NCI-H187 treated with DMSO at 0.1 percent for 48 hours (cell line): ENCODE results near the gene BAK1.
"Not testable (repeated sequence)": the region's sequence is repeated elsewhere in the genome, so short reads cannot be mapped to it uniquely, and the experiment has no call there.

Experiments
- DNase-seq: peaks from one replicate; lab custom pipeline; 2025; lab: John Stamatoyannopoulos, UW

The BAK1 gene

DNA sequence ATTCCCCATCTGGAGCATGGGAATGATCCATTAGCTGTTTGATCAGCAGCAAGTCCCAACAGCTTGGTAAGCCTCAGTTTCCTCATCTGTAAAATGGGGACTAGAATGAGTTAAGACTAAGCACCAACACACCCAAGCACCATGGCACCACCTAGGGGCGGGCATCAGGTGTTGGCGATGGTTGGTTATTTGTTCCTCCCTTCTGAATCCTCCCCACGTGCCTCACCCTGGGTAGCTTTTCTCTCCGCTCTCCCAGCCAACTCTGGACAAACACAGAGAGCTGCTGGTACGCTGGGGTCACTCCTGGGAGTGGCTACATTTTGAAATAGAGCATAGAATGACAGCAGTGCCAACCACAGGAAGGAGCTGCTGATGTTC lies 27.7 kb upstream of the BAK1 start:
- no peak for DNase-seq

DNA sequence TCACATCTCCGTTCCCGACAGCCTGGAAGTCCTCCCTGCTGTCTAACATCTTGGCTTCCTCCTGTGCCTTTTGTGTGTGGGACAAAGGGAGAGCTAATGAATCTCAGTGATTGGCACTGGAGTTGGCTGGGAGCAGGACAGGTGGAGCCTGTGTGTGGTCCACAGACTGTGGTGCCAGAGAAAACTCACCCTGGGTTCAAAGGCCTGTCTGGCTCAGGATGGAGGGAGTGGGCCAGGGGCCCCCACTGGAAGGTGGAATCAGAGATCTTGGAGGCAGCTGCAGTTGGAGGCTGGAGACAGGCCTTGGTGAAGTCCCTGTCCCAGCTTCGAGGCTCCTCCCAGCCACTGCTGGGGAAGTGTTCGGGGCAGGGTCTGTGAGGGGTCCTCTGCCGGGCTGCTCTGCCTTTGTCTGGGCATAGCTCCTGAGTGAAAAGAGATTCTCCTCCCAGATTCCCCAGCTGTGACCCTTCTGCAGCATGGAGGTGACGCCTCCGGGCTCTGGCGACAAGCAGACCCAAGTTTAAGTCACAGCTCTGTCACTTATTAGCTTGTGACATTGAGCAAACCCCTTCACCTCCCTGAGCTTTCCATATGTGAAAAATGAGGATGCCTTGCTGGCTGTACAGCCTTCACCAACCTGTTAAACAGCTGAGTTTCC lies 27.2 kb upstream of the BAK1 start:
- DNase-seq = no peak

DNA sequence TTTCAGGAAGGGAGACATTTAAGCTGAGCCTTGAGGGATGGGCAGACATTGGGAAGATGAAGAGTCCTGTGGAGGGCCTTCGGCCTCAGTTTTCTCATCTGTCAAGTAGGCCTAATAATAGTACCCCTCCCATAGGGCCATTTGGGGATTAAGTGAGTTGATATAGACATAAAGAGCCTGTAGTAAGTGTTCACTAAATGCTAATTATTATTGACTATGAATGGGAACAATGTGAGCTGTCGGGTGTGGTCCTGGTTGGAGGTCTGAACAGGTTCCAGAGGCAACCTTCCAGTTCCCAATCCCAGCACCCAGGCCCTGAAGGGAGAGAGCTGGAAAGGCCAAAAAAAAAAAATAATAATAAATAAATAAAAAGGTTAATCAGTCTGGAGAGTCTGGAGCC lies 26.6 kb upstream of the BAK1 start:
- no peak for DNase-seq

DNA sequence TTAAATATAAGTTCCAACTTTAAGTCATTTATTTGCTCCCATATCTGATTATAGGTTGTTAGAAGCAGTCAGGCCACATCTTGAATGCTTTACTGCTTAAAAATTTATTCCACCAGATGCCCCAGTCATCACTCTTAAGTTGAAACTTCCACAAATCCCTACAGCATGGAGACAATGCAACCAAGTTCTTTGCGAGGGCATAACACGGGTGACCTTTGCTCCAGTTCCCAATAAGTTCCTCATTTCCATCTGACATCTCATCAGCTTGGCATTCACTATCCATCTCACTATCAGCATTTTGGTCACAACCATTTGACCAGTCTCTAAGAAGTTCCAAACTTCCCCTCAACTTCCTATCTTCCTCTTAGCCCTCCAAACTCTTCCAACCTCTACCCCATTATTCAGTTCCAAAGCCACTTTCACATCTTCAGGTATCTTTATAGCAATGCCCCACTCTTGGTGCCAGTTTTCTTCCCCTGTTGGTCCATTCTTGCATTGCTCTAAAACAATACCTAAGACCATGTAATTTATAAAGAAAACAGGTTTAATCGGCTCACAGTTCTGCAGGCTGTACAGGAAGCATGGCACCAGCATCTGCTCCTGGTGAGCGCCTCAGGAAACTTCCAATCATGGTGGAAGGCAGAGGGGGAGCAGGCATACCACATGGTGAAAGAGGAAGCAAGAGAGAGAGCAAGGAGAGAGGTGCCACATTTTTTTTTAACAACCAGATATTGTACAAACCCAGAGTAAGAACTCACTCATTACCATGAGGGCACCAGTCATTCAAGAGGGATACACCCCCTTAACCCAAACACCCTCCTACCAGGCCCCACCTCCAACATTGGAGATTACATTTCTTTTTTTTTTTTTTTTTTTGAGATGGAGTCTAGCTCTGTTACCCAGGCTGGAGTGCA lies 25.1 kb upstream of the BAK1 start:
- DNase-seq = no peak

DNA sequence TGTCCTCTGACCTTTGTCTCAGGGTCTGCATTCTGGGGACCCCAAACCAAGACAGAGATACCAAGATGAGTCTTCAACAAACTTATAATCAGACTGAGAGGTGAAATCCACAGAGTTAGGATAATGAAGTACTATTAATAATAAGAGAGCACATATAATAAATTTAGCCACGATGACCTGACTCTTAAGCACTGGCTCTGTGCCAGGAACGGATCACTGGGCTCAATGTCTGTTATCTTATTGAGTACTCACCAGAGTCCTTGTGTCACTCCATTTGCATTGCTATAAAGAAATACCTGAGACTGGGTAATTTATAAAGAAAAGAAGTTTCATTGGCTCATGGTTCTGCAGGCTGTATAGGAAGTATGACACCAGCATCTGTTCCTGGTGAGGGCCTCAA lies 22.1 kb upstream of the BAK1 start:
- DNase-seq = no peak

DNA sequence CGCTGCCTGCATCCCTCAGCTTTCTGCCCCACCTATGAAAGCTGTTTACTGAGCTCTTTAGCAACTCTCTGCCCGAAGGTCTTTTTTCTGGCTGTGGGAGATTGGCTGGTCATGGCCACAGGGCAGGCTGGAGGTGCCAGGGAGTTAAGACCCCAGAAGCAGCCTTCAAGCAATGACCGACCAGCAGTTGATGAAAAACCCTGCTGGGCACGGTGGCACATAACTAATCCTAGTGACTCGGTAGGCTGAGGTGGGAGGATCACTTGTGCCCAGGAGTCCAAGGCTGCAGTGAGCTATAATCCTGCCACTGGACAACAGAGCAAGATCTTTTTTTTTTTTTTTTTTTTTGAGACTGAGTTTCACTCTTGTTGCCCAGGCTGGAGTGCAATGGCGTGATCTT lies 20.7 kb upstream of the BAK1 start:
- no peak for DNase-seq

DNA sequence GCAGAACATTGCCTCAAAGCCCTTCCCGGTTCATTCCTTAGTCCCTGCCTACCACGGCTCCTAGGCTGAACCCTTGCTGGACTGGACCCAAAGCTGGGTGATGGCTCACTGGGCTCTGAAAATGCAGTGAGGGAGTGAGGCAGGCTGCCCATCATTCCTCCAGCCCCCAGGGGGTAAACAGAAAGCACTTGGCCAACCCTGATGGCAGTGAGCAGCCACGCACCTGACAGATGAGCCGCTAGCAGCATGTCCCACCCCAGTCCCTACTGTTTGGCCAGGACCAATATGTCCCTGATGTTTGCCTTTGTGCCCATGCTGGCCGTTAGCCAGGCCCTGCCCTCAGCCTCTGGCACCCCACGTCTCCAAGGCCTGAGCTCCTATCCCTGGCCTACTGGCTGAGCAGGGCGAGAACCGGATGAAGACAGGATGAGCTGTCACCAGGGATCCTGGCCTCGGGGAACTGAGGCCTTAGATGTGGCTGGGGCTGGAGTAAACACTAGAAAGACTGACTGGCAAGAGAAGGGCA lies 19.4 kb upstream of the BAK1 start:
- DNase-seq = no peak

DNA sequence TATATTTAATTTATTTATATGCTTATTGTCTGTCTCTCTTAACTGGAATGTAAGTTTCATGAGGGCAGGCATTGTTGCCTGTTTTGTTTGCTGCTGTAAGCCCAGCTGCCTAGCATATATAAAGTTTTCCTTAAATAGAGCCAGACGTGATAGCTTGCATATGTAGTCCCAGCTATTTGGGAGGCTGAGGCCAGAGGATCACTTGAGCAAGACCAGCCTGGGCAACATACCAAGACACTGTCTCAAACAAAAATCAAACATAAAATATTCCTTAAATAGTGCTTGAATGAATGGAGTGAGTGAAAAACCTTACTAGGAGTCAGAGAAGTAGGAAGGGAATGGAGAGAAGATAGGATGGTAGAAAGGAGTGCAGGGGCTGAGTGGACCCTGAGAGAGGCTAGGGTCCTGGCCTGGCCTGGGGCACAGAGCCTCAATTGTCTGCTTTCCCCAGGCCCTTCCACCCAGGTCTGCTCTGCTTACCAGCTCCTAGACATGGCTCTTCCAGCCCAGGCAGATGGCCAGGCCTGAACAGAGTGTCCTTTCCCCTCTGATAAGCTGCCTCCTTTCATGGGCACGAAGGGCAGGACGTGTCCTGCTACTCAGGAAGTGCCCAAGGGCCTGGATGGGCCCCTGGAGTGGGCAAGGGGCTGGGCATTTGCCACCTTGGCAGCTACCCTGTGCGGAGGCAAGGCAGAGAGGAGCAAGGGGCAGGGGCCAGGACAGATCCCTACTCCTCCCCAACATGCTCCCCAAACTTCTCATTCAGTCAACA lies 17.7 kb upstream of the BAK1 start:
- DNase-seq = no peak

DNA sequence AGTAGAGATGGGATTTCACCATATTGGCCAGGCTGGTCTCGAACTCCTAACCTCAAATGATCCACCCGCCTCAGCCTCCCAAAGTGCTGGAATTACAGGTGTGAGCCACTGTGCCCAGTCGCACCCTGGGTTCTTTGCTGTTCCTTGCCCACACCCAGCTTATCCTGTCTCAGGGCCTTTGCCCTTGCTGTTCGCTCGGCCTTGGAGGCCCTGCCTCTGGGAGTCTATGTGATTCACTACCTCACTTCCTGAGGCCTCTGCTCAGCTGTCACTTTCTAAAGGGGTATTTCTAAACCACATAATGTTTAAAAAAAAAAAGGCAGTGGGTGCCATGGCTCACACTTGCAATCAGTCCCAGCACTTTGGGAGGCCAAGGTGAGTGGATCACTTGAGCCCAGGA lies 16.8 kb upstream of the BAK1 start:
- DNase-seq = not testable (repeated sequence)

DNA sequence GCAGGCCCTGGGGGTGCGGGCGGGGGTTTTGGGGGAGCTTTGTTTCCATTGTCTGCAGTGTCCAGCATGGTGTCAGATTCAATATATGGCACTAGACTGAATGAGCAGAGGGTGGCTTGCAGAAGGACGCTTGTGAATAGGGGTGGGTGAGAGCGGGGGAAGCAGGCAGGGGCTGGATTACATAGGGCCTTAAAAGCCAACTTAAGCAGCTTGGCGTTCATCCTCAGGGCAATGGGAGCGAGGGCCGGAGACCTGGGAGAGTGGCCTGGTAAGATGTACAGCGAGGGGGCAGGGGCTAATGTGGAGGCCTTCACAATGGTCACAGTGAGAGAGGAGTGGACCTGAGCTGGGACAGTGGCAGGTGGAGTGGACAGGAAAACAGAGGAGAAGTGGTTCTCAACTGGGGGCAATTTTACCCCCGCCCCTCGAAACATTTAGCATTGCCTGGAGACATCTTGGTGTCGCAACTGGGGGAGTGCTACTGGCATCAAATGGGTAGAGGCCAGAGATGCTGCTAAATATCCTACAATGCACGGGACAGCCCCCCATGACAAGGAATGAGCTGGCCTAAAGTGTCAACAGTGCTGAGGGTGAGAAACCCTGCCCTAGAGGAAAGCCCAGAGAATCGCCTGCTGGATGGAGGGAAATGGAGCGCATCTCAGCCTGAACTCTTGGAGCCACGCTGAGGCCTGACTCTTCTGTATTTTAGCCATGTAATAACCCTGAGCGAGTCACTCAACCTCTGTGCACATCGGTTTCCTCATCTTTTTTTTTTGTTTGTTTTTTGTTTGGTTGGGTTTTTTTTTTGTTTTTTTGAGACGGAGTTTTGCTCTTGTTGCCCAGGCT lies 15.1 kb upstream of the BAK1 start:
- no peak for DNase-seq

DNA sequence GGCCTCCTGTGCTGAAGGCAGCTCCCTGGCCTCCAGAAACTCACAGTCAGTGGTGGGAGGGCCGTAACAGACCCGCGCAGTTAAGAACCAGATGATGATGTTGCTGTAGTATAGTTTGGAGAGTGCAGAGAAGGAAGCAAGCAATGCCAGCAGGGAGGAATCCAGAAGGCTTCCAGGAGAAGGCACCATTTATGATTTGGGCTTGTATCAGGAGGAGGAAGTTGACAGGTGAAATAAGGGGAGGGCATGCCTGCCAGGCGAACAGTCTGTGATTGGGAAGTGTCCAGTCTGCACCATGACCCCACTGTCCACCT lies 13.3 kb upstream of the BAK1 start:
- DNase-seq = no peak

DNA sequence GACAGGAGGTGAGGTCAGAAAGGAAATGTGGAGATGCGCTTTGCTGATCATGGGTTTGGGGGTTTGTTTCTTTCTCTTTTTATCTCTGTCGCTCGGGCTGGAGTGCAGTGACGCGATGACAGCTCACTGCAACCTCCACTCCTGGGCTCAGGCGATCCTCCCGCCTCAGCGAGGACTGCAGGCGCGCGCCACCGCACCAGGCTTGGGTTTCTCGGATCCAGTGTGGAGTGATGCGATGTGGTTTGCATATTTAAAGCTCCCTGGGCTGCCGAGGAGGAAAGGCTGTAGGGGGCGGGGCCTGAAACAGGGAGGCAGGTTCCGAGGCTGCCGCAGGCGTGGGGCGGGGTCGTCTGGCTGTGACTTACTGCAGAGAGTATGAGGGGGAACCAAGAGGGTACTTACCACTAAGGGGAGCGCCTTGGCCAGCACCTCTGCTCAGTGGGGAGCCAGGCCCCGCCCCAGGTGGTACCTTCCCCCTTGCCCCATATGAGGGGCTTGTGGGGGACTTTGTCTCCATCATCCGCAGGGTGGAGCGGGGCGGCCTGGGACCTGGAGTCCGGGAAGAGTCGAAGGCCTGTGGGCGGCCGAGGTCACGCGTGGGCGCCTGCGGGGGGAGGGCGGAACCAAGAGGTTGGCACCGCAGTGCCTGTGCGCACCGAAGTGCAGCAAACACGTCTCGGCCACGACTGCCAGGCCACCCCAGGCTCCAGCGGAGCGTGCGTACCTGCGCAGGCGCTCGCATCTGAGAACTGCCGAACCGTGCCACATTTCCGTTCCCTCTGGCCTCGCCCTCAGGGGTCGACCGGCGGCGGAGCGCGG lies 12.7 kb upstream of the BAK1 start:
- no peak for DNase-seq

DNA sequence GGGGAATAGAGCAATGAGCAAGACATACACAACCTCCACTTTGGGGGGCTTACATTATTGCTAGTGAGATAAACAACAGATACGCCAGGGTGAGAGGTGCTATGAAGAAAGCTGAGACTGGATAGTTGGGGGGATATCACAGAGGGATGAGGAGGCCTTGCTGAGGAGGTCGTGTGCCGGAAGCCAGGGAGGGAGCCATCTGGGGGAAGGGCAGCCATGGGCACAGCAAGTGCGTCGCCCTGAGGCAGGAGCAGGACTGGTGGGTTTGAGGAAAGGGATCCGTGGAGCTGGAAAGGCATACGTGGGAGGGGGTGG lies 12.2 kb upstream of the BAK1 start:
- no peak for DNase-seq

DNA sequence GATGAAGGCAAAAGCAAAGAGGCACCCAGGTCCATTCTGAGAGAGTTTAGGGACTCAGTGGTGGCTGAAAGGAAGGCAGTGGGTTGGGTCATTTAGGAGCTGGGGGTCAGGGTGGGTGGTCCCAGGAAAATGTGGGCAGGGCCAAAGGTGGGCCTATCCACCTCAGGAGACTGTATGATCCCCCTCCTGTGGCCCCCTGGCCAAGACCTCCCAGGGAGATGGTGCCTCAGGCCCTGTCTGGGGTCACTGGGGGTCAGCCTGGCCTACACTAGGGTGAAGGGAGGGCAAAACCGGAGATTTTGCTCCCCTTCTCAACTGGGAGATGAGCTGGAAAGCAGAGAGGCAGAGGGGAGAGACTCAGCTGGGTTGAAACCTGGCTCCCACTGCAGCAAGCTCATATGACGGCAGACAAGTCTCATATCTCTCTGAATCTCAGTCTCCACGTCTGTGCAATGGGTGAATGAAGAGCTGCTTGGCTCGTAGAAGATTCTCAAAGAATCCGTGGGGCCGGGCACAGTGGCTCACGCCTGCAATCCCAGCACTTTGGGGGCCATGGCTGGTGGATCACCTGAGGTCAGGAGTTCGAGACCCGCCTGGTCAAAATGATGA lies 11.5 kb upstream of the BAK1 start:
- DNase-seq = no peak

DNA sequence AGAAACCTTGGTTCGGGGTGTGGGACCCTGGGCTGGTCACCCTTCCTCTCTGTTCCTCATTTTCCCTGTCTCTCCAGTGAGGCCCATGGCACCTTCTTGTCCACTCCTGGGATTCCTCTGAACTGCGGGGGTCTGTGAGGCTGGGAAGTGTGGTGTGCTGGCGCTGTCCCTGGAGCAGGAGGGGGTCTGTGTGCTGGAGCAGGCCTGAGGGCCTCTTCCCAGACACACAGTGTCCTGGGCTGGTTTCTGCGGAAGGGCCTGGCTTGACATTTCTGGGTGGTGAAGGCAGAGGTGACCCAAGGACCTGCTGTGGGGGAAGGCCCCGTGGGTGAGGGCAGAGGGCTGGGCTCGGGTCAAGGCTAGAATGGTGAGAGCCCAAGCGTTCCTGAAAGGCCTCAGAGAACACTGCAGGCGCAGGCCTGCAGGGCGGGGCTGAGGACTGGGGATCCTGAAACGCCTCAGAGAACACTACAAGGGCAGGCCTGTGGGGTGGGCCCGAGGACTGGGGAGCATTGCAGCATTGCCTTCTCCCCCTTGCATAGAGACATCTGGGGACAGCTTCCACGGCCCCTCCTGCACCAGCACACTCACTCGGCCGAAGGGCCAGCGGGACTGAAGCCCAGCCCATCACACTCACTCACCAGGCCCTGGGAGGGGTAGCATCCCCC lies 10.6 kb upstream of the BAK1 start:
- no peak for DNase-seq

DNA sequence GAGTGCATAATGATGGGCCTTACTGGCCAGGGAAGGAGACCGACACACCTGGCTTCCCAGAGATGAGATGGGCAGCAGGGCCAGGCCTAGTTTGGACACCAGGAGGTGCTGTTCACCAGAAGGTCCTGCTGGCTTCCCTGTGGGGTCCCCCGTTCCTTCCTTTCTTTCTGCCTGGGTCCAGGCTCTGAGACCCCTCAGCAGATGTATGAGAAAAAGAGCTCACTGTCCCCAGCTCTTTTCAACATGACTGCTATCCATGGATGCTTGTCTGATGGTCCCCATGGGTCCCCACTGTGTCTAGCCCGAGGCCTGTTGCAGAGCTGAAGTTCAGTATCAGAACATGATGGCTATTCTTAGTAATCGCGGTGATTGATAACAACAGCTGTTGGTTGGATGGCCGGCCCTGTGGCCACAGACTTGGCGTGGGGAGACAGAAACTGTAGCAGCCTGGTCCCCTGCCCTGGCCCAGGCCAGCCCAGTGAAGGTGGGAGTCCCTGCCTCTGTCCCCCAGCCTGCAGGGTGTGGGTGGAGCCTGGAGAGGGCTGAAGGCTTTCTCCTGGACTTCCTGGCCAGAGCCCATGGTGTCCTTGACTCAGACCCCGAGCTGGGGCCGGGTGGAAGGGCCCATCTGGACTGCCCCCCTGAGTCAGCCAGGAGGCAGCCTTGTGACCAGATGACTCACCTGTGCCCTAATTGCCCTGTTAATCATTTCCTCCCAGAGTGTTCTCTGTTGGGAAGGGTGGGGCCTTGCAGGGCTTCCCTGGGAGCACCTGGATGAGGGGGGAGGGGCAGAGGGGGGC lies 9.9 kb upstream of the BAK1 start:
- no peak for DNase-seq

DNA sequence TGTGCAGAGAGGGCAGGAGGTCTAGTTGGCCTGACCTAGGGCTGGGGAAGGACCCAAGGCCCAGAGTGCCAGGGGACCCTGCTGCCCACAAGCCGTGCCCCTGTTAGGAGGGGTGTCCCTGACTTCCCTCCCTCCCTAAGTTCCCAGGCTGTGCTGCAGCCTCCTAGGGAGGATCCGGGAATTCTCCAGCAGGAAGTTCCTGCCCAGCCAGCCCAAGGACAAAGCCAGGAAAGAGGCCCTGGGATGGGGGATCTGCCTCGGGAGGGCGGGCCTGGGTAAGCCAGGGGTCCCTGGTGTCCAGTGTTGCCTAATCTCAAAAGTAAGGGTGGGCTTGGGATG lies 9.3 kb upstream of the BAK1 start:
- no peak for DNase-seq

DNA sequence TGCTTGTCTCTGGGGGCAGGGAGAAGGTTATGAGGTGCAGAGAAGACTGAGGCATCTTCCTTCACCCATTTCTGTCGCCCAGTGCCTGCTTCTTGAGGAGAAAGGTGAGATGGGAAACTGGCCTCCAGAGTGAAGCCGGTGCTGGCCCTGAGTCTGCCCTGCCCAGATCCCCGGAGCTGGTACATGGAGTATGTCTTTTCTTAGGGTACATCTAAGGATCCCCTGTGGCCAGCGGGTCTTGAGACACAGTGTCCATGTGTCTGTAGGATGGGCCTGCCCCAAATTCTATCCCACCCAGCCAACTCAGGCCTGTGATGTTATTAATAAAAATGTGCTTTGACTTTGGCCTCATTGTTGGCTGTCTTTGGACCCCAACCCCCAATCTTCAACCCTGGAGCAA lies 8.8 kb upstream of the BAK1 start:
- no peak for DNase-seq

DNA sequence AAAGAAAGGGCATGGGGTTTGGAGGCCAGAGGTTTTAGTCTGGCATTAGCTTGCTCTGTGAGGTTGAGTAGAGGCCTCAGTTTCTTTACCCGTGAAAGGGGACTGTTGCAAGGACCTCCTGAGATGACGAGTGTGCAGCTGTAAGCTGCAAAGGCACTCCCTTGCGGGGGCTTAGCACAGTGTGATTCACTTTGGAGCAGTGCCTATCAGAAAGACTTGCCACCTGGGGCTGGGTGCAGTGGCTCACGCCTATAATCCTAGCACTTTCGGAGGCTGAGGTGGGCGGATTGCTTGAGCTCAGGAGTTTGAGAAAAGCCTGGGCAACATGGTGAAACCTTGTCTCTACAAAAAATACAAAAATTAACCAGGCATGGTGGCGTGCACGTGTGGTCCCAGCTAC lies 7.5 kb upstream of the BAK1 start:
- no peak for DNase-seq
